ENCODE measurements around the gene SFTPB. TPM values are rescaled to one million over a fixed set of nuclear protein-coding genes. Genes with fewer than 3 reads are reported as not detected.

SFTPB gene
- total RNA-seq, 1 experiment from 2014 or later: 7.6 TPM

DNA sequence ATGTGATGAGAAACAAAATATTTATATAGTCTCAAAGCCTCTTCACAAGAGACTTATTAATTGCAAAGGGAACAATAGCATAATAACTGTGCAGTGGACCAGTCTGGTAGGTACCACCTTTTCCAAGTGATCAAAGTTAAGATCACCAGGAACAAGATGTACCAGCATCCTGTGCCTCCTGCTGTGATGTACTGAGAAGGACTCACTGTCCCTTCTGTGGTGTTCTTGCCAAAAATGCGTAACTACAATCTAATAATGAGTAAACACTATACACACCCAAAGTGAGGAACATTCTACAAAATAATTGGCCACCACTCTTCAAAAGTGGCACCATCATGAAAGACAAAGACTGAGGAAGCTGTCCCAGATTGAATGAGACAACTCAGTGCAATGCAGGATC lies 40.6 kb upstream of the SFTPB start:
- CTCF ChIA-PET: interaction anchor here (1.1 to 4.3 kb wide), 6 partner anchors 11 to 110 kb away, joined by 3 to 42 read pairs (median 10); no protein-coding TSS in a partner anchor

More for the DNA sequence above, 40.6 kb upstream of the SFTPB start:
- H3K4me3 Mint-ChIP-seq: no peak overlapping the region
- H3K27me3 Mint-ChIP-seq (ENCODE audit: low read depth): peaks cover 12% of the 10 kb centered on the region
- ATAC-seq (no peak), DNase-seq (ENCODE audit: low spot score) (no peak)
- no peaks in the 10 kb centered on the region for H3K9me3 Mint-ChIP-seq
- POLR2A ChIA-PET: no interaction called here
- TF ChIP-seq TCF7 (CRISPR knock-in tag; IDR thresholded peaks at IDR 0.05; ENCODE audit: low read depth) (no peak), MYBL2 (CRISPR knock-in tag; IDR thresholded peaks at IDR 0.05) (no peak), ZNF512 (CRISPR knock-in tag; IDR thresholded peaks at IDR 0.05; ENCODE audit: borderline replicate concordance) (no peak), CDX4 (CRISPR knock-in tag; IDR thresholded peaks at IDR 0.05; ENCODE audit: borderline replicate concordance) (no peak), ZNF396 (CRISPR knock-in tag; IDR thresholded peaks at IDR 0.05; ENCODE audit: borderline replicate concordance) (no peak), TP53 (CRISPR knock-in tag; IDR thresholded peaks at IDR 0.05) (no peak), PRDM15 (CRISPR knock-in tag; IDR thresholded peaks at IDR 0.05) (no peak), ELF4 (CRISPR knock-in tag; IDR thresholded peaks at IDR 0.05; ENCODE audit: low read depth) (no peak), EMX1 (CRISPR knock-in tag; IDR thresholded peaks at IDR 0.05) (no peak), NFE2L1 (CRISPR knock-in tag; IDR thresholded peaks at IDR 0.05) (no peak), CBFB (CRISPR knock-in tag; IDR thresholded peaks at IDR 0.05; ENCODE audit: low read depth) (no peak), KAT7 (CRISPR knock-in tag; IDR thresholded peaks at IDR 0.05; ENCODE audit: borderline replicate concordance) (no peak), ZNF425 (CRISPR knock-in tag; conservative IDR thresholded peaks at IDR 0.05) (no peak), ZNF138 (CRISPR knock-in tag; conservative IDR thresholded peaks at IDR 0.05) (no peak)
- TF ChIP-seq, protein P1, sequence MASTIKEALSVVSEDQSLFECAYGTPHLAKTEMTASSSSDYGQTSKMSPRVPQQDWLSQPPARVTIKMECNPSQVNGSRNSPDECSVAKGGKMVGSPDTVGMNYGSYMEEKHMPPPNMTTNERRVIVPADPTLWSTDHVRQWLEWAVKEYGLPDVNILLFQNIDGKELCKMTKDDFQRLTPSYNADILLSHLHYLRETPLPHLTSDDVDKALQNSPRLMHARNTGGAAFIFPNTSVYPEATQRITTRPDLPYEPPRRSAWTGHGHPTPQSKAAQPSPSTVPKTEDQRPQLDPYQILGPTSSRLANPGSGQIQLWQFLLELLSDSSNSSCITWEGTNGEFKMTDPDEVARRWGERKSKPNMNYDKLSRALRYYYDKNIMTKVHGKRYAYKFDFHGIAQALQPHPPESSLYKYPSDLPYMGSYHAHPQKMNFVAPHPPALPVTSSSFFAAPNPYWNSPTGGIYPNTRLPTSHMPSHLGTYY (CRISPR knock-in tag; IDR thresholded peaks at IDR 0.05): no peak
- TF ChIP-seq, protein P2, sequence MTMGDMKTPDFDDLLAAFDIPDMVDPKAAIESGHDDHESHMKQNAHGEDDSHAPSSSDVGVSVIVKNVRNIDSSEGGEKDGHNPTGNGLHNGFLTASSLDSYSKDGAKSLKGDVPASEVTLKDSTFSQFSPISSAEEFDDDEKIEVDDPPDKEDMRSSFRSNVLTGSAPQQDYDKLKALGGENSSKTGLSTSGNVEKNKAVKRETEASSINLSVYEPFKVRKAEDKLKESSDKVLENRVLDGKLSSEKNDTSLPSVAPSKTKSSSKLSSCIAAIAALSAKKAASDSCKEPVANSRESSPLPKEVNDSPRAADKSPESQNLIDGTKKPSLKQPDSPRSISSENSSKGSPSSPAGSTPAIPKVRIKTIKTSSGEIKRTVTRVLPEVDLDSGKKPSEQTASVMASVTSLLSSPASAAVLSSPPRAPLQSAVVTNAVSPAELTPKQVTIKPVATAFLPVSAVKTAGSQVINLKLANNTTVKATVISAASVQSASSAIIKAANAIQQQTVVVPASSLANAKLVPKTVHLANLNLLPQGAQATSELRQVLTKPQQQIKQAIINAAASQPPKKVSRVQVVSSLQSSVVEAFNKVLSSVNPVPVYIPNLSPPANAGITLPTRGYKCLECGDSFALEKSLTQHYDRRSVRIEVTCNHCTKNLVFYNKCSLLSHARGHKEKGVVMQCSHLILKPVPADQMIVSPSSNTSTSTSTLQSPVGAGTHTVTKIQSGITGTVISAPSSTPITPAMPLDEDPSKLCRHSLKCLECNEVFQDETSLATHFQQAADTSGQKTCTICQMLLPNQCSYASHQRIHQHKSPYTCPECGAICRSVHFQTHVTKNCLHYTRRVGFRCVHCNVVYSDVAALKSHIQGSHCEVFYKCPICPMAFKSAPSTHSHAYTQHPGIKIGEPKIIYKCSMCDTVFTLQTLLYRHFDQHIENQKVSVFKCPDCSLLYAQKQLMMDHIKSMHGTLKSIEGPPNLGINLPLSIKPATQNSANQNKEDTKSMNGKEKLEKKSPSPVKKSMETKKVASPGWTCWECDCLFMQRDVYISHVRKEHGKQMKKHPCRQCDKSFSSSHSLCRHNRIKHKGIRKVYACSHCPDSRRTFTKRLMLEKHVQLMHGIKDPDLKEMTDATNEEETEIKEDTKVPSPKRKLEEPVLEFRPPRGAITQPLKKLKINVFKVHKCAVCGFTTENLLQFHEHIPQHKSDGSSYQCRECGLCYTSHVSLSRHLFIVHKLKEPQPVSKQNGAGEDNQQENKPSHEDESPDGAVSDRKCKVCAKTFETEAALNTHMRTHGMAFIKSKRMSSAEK (CRISPR knock-in tag; IDR thresholded peaks at IDR 0.05; ENCODE audit: borderline replicate concordance): no peak
- TF ChIP-seq, protein P3, sequence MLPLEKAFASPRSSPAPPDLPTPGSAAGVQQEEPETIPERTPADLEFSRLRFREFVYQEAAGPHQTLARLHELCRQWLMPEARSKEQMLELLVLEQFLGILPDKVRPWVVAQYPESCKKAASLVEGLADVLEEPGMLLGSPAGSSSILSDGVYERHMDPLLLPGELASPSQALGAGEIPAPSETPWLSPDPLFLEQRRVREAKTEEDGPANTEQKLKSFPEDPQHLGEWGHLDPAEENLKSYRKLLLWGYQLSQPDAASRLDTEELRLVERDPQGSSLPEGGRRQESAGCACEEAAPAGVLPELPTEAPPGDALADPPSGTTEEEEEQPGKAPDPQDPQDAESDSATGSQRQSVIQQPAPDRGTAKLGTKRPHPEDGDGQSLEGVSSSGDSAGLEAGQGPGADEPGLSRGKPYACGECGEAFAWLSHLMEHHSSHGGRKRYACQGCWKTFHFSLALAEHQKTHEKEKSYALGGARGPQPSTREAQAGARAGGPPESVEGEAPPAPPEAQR (CRISPR knock-in tag; IDR thresholded peaks at IDR 0.05): no peak
- H3K36me3 Mint-ChIP-seq: no peaks in the 10 kb centered on the region
- H3K27ac Mint-ChIP-seq: no peak overlapping the region
- H3K4me1 Mint-ChIP-seq: peaks cover 5% of the 10 kb centered on the region; the same call in 1 of the 2 replicates
